GM21529 (cell line): Measurements from ENCODE around the gene DNAJB13.
"Not testable (repeated sequence)": the region's sequence is repeated elsewhere in the genome, so short reads cannot be mapped to it uniquely, and the experiment has no call there.

Source experiments
- ATAC-seq: cut with Tn5 transposase; IDR thresholded peaks from one replicate; pipeline ENCODE4 v1.9.1; 2021; ENCODE audit not compliant: unreplicated experiment

Gene DNAJB13

GRCh38 chr11:73976451-73977151, 25.8 kb downstream of the DNAJB13 start:
- no peak for ATAC-seq

DNA sequence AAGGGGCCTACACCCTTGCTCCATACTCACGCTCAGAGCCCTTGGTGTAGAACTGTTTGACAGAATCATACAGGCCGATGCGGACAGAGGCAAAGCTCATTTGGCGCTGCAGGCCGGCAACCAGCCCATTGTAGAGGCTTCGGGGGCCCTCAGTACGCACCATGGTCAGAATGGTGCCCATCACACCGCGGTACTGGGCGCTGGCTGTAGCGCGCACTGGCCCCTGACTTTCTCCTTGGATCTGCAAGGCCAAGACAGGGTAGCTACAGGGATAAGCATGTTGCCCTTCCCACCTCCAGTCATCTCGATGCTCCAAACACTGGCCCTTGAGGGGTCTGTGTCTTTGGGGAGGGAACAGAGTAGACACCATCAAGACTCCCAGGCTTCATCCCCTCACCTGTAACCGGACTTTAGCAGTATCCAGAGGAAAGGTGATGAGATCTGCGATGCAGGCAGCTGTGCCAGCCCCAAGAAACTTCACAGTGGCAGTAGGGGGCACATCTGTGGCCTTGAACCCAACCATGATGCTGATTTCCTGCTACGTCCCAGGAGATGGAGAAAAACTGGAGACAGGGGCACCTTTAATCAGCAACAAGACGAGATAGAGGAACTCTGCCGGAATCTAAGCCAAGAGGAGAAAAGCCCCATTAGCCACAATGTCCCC, 27.2 kb downstream of the DNAJB13 start:
- ATAC-seq, result no peak

DNA sequence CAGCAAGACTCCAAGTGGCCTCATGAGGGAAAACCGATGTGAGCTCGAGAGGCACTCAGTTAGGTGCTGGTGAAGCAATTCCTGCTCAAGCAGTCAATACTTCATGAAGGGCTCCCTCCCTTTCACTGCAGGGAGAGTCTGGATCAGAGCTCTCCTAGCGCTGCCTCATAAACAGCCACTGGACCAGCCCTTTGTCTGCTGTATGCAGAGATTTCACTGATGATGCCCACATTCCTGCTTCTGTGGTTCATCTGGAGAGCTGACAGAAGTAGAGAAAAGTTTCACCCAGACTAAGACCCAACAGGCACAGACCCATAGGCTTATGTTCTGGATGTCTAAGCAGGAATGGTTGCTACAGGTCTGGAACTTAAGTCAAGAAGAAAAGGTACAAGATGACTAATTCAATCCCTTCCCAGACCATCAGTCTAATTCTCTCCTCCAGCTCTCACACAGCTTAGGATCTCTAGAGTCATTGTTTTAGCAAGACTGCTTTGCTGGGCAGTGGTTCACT, 27.8 kb downstream of the DNAJB13 start:
- ATAC-seq, result no peak

DNA sequence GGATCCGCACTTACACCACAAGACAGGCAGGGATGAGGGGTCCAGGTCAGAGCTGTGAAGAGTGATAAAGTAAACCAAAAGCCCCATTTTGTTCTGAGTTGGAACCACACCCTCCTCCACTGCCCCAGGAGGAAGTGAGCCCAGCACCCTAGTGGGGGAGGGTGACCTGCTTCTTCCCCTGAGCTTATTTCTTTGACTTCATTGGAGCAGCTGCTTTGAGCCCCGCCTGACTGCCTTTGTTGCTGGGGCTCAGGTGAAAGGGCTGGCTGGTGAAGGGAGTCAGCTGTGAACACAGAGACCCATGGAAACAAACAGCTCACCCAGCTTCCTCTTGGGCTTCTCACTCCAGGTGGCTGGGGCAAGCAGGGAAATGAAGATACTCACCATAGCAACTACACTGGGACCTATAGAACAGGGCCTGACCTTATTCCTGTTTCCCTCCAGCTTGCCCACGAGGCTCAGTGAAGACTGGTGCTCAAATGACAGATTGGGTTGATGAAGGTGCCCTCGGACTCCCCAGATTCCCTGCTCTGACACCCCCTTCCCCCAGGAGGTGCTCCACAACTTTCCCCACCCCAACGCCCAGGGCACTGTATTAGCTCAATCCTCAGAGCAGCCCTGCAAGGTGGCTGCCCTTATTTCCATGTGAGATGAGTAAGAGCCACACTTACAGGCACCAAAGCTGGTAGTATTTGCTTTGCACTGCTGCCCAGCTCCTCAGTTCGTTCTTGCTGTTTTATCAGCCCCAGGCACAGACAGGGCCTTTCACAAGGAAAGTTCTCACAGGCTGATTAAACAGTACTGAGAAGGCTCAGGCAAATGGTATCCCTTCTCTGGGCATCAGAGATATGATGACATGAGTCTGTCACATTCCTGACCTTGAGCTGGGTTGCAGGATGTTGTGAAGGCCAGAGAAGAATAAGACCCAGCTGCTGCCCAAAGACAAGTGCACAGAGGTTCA, 29.5 kb downstream of the DNAJB13 start:
- peak; percentile 48 for ATAC-seq

GRCh38 chr11:73981051-73981805, 30.4 kb downstream of the DNAJB13 start:
- ATAC-seq, result no peak

- peak; percentile 45 for ATAC-seq
Measured at GRCh38 chr11:73982595-73982989, 31.8 kb downstream of the DNAJB13 start, which contains the start of gene UCP2. UCP2 (minus strand) TSS chr11:73982843; CDS start chr11:73978378, 4,465 bp downstream.

- peak; percentile 65 for ATAC-seq
Measured at GRCh38 chr11:73982990-73983740, 32.3 kb downstream of the DNAJB13 start.

- ATAC-seq, result no peak
Measured at GRCh38 chr11:73983741-73984538, 33.1 kb downstream of the DNAJB13 start.

- ATAC-seq, result not testable (repeated sequence)
Measured at GRCh38 chr11:73985661-73986060, 34.8 kb downstream of the DNAJB13 start.

- ATAC-seq, result no peak
Measured at GRCh38 chr11:73988227-73988626, 37.4 kb downstream of the DNAJB13 start.

DNA sequence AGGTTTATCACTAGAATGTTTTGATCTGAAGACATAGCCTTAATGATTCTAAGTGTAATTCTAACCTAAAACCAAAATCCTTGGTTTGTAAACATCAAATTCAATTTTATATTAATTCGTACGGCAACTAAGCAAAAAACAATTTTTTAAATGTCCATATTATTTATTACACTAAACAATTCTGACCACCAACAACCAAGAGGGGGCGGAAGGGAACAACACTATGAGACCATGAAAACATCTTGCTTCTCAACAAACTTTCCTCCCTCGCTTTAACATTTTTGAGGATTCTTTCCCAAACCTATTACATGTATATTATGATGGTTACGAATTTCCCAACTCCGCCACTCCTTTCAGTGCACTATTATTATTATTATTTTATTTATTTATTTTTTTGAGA, 38.3 kb downstream of the DNAJB13 start:
- no peak for ATAC-seq

GRCh38 chr11:73990730-73991129, 39.9 kb downstream of the DNAJB13 start:
- no peak for ATAC-seq

DNA sequence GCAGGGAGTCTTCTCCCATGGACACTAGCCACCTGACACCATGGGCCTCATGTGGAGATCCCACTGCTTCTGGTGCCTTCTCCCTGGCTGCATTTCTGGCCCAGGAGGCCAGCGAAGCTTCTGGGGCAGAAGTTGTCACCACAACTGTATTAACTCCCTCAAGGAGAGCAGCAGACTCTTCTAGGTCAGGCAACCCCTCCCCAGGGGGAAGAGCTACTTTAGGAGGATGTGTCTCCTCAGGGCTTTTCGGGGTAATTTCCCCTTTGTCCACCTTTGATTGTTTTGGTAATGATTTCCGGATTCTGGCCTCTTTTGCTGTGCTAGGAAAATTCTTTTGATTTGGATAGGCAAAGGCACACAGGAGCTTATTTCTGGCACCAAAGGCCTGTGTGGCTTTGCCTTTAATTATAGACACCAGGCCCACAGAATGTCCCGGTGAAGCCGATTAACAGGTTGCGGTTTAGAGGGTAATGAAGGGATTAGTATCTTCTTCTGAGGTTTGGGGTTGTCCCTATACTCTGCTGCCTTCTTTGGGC, 40.7 kb downstream of the DNAJB13 start:
- ATAC-seq, result peak; percentile 51

- no peak for ATAC-seq
Measured at GRCh38 chr11:73995247-73995646, 44.4 kb downstream of the DNAJB13 start.

DNA sequence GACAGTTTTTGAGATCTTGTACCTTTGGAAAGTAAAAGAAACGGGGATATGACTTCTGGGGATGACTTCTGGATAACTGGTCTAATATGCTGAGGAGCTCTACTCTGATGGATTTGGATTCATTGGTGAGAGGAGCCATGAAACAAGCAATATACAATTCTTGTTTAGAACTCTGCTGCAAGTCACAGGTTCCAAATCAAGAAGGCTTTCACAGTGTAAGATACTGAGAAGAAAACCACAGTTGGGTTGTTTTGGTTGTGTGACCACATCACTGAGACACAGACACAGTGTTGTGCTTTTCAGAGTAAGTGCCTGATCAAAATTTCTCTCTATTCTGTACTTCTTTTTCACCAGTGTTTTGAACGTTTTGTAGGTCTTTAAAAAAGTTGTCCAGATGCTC, 44.9 kb downstream of the DNAJB13 start:
- ATAC-seq, result peak; percentile 54

GRCh38 chr11:73996161-73996747, 45.4 kb downstream of the DNAJB13 start:
- no peak for ATAC-seq

DNA sequence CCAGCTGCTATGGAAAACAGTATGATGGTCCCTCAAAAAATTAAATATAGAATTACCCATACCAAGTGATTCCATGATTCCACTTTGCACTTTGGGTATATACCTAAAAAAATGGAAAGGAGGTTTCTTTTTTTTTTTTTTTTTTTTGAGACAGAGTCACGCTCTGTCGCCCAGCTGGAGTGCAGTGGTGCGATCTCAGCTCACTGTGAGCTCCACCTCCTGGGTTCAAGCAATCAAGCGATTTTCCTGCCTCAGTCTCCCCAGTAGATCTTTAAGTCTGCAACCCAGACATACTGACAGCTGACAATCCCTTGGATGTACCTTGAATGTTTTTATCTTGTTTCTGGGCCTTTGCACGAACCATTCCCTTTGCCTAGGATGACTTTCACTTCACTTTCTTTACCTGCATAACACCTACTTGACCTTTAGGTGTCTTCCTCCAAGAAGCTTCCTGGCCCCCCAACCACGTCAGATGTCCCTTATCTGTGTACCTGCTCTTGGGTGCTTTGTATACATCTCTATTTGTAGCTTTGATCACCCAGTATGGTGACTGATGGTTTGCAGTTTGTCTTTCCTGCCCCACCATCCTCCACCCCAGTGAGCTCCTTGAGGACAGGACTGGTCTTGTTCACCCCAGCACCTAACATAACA, 46.4 kb downstream of the DNAJB13 start:
- ATAC-seq, result no peak
